ENCODE measurements around the gene PTPRO.

Gene PTPRO

GRCh38 chr12:15322164-15323061 lies at the start of gene PTPRO:
Gene PTPRO (plus strand): TSS chr12:15322508.
- DNase-seq = no peak

- DNase-seq = no peak
These were observed 48.4 kb upstream of the PTPRO start for GRCh38 chr12:15273896-15274295.

GRCh38 chr12:15274561-15274967 lies 47.7 kb upstream of the PTPRO start:
- no peak for DNase-seq

- DNase-seq = no peak
These were observed 46.1 kb upstream of the PTPRO start for GRCh38 chr12:15276088-15276698.

- no peak for DNase-seq
These were observed 43.3 kb upstream of the PTPRO start for GRCh38 chr12:15278816-15279658.

GRCh38 chr12:15280930-15281329 lies 41.4 kb upstream of the PTPRO start:
- no peak for DNase-seq

GRCh38 chr12:15289192-15289591 lies 33.1 kb upstream of the PTPRO start:
- no peak for DNase-seq

- DNase-seq = no peak
These were observed 28.6 kb upstream of the PTPRO start for GRCh38 chr12:15293731-15294130.

GRCh38 chr12:15299947-15300346 lies 22.4 kb upstream of the PTPRO start:
- no peak for DNase-seq

- DNase-seq = no peak
These were observed 18.0 kb upstream of the PTPRO start for GRCh38 chr12:15304296-15304695.

GRCh38 chr12:15306605-15307004 lies 15.7 kb upstream of the PTPRO start:
- DNase-seq = no peak

- DNase-seq = no peak
These were observed 15.2 kb upstream of the PTPRO start for GRCh38 chr12:15307079-15307478.

GRCh38 chr12:15318841-15319240 lies 3.5 kb upstream of the PTPRO start:
- DNase-seq = no peak

- DNase-seq = no peak
These were observed 1.4 kb upstream of the PTPRO start for GRCh38 chr12:15320881-15321280.

- DNase-seq = no peak
These were observed 1.2 kb downstream of the PTPRO start for GRCh38 chr12:15323480-15323879.

- no peak for DNase-seq
These were observed 7.6 kb downstream of the PTPRO start for GRCh38 chr12:15329891-15330290.

- DNase-seq = no peak
These were observed 11.9 kb downstream of the PTPRO start for GRCh38 chr12:15334225-15334624.

- DNase-seq = no peak
These were observed 13.7 kb downstream of the PTPRO start for GRCh38 chr12:15335959-15336358.

GRCh38 chr12:15336768-15337553 lies 14.7 kb downstream of the PTPRO start:
- DNase-seq = no peak

GRCh38 chr12:15341371-15341770 lies 19.1 kb downstream of the PTPRO start:
- DNase-seq = no peak

- DNase-seq = no peak
These were observed 22.3 kb downstream of the PTPRO start for GRCh38 chr12:15344561-15344960.

- no peak for DNase-seq
These were observed 24.2 kb downstream of the PTPRO start for GRCh38 chr12:15346488-15346887.

GRCh38 chr12:15350643-15351042 lies 28.3 kb downstream of the PTPRO start:
- no peak for DNase-seq

All from activated T-cell treated with anti-CD3 and anti-CD28 coated beads for 4 hours (primary cell).